ENCODE results near the gene DUSP28. TPM values are rescaled to one million over a fixed set of nuclear protein-coding genes. Genes with fewer than 3 reads are reported as not detected.
"Not testable (repeated sequence)": the region's sequence is repeated elsewhere in the genome, so short reads cannot be mapped to it uniquely, and the experiment has no call there.

The DUSP28 gene
- total RNA-seq, 6 donors from 2014 or later, result 3.2 to 30.4 (median 5.7) TPM

DNA sequence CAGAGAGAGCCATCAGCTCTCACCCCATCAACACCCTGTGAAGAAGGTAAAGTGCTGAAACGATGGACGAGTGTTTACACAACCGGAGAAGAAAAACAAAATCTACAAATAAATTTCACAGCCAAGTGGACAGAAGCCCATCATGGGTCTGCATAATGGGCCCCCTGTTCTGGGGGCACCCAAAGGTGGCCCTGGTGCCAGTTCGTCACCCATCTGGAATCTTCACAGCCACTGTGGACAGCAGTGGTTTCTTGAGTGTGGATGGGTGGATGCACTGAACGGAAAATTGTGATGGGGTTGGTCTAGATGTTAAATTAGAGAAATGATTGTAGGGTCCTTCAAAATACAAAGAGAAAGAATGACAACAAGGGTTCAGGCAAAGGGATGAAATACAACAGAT is 41.2 kb upstream of the DUSP28 start:
- no peak for TF ChIP-seq POLR2A (IDR thresholded peaks at IDR 0.05)
- TF ChIP-seq, protein P1, sequence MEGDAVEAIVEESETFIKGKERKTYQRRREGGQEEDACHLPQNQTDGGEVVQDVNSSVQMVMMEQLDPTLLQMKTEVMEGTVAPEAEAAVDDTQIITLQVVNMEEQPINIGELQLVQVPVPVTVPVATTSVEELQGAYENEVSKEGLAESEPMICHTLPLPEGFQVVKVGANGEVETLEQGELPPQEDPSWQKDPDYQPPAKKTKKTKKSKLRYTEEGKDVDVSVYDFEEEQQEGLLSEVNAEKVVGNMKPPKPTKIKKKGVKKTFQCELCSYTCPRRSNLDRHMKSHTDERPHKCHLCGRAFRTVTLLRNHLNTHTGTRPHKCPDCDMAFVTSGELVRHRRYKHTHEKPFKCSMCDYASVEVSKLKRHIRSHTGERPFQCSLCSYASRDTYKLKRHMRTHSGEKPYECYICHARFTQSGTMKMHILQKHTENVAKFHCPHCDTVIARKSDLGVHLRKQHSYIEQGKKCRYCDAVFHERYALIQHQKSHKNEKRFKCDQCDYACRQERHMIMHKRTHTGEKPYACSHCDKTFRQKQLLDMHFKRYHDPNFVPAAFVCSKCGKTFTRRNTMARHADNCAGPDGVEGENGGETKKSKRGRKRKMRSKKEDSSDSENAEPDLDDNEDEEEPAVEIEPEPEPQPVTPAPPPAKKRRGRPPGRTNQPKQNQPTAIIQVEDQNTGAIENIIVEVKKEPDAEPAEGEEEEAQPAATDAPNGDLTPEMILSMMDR (IDR thresholded peaks at IDR 0.05), result no peak
- no peak for TF ChIP-seq POLR2AphosphoS5 (IDR thresholded peaks at IDR 0.05)
- TF ChIP-seq EP300 (IDR thresholded peaks at IDR 0.05), result no peak
- 84 to 91% methylated on average over 5 of the region's 5 CpGs for WGBS, 2 donors
- no peak for ATAC-seq (ENCODE audit: low FRiP score in 2 of 2)
- Histone ChIP-seq H3K27ac (no peak overlapping the region), H3K4me3 (no peak overlapping the region), H3K9me3 (no peaks in the 10 kb centered on the region), H3K27me3 (no peaks in the 10 kb centered on the region), H3K4me1 (peaks cover 2 to 13% (median 6%) of the 10 kb centered on the region in 4 donors), H3K36me3 (peaks cover 0 to 16% (median 9%) of the 10 kb centered on the region in 4 donors)
- DNase-seq, result no peak

DNA sequence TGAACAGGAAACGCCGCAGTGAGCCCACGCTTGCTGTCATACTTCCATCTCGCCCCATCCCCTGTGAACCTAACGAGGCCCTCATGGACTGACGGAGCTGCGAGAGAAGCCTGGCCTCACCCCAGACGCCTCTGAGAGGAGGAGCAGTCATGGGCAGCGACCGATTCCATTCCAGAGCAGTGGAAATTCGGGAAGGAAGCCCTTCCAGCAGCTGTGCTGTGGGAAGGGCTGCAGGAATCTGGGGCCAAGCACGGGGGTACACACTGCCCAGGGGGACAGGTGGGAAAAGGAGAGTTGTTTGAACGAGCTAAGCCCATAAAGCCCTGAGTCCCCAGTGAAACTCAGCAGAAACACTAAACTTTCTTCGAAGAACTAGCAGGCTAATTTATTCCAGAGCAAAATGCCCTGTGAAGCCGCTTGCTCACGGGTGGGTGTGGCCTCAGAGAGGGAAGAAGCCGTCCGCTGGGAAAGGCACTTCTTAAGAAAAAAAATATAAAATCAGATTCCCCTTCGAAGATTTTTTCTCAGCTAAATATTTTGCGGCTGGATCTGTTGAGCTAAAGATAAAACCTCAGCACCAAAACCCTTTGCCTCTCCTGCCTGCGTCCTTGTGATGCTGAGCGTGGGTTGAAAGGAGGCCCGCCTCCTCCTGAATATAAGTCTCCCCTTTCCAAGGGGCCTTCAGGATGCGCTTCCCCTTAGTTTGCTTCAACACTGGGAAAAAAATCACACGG is 40.6 kb upstream of the DUSP28 start:
- WGBS, 2 donors, result 44 to 45% methylated on average over 25 of the region's 25 CpGs
- no peak for TF ChIP-seq EP300 (IDR thresholded peaks at IDR 0.05)
- no peak for TF ChIP-seq POLR2A (IDR thresholded peaks at IDR 0.05)
- no peak for TF ChIP-seq POLR2AphosphoS5 (IDR thresholded peaks at IDR 0.05)
- TF ChIP-seq, protein P1 (IDR thresholded peaks at IDR 0.05), result no peak
- ATAC-seq (ENCODE audit: low FRiP score in 2 of 2) (peak in 1 of 2 donors; percentile 56), DNase-seq (peak in 1 of 2 donors; percentile 8)
- no peaks in the 10 kb centered on the region for H3K9me3 ChIP-seq
- H3K27me3 ChIP-seq, result no peaks in the 10 kb centered on the region
- H3K4me3 ChIP-seq, result no peak overlapping the region
- no peak overlapping the region for H3K27ac ChIP-seq
- H3K4me1 ChIP-seq, result peaks cover 0 to 11% (median 4%) of the 10 kb centered on the region in 4 donors
- H3K36me3 ChIP-seq, result peaks cover 0 to 16% (median 9%) of the 10 kb centered on the region in 4 donors

DNA sequence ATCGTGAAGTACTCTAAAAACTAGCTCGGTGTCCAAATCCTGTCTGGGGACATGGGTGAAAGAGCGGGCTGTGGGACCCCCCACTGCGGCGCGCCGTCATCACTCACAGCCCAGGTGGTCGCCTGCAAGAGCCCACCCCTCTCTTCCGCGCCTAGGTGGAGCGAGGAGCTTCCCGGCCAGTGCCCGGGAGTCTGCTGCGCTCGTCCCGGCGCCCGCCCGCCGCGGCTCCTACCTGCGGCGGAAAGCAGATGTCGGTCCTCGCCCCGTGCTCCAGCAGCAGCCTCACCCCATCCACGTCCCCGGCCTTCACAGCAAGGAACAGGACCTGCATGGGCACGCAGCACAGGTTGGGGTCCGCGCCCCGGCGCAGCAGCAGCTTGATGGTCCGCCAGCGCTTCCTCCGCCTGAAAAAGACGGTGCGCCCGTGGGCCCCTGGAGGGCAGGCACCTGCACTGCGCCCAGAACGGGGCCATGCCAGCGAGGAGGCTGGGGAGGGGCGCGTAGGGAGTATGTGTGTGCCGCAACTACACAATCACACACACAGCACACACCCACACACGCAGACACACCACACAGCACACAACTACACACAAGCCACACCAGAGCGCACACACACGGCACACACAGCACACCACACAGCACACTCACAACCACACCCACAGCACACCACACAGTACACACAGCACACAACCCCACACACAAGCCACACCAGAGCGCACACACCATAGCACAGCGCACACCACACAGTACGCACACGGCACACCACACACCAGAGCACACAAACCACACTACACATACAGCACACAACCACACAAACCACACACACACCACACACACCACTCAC is 39.8 kb upstream of the DUSP28 start:
- Histone ChIP-seq H3K27ac (no peak overlapping the region), H3K27me3 (no peaks in the 10 kb centered on the region), H3K4me1 (peaks cover 0 to 11% (median 4%) of the 10 kb centered on the region in 4 donors), H3K4me3 (no peak overlapping the region), H3K9me3 (no peaks in the 10 kb centered on the region), H3K36me3 (peaks cover 0 to 21% (median 10%) of the 10 kb centered on the region in 4 donors)
- ATAC-seq (ENCODE audit: low FRiP score in 2 of 2), result peak; percentile 4 to 58
- peak in 1 of 2 donors; percentile 78 for DNase-seq
- 38 to 79% methylated on average over 10 to 48 of the region's 52 CpGs for WGBS, 2 donors
- TF ChIP-seq EP300 (IDR thresholded peaks at IDR 0.05) (no peak), POLR2A (IDR thresholded peaks at IDR 0.05) (no peak), POLR2AphosphoS5 (IDR thresholded peaks at IDR 0.05) (no peak)
- TF ChIP-seq, protein P1 (IDR thresholded peaks at IDR 0.05), result no peak

DNA sequence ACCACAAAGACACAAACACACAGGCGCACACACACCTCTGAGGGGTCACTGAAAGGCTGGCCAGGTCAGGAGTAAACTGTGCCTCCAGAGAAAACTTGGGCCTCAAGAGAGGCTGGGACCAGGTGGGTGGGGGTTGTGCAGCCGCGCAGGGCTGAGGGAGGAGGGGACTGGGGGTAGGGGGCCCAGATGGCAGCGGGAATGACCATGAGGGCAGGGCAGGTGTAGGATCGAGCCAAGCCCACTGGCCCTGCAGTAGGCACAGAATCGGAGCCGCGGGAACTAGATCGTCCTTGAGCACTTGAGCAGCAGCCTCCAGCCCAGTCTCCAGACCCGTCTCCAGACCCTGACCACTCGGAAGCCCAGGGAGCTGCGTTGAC is 39.2 kb upstream of the DUSP28 start:
- TF ChIP-seq POLR2A (IDR thresholded peaks at IDR 0.05) (no peak), POLR2AphosphoS5 (IDR thresholded peaks at IDR 0.05) (no peak), EP300 (IDR thresholded peaks at IDR 0.05) (no peak)
- TF ChIP-seq, protein P1 (IDR thresholded peaks at IDR 0.05), result no peak
- DNase-seq, result peak in 1 of 2 donors; percentile 37
- Histone ChIP-seq H3K9me3 (no peaks in the 10 kb centered on the region), H3K4me1 (peaks cover 0 to 11% (median 4%) of the 10 kb centered on the region in 4 donors), H3K36me3 (peaks cover 0 to 27% (median 11%) of the 10 kb centered on the region in 4 donors), H3K4me3 (no peak overlapping the region), H3K27me3 (no peaks in the 10 kb centered on the region), H3K27ac (no peak overlapping the region)
- 92 to 95% methylated on average over 12 of the region's 12 CpGs for WGBS, 2 donors
- ATAC-seq (ENCODE audit: low FRiP score in 2 of 2), result peak in 1 of 2 donors; percentile 5

DNA sequence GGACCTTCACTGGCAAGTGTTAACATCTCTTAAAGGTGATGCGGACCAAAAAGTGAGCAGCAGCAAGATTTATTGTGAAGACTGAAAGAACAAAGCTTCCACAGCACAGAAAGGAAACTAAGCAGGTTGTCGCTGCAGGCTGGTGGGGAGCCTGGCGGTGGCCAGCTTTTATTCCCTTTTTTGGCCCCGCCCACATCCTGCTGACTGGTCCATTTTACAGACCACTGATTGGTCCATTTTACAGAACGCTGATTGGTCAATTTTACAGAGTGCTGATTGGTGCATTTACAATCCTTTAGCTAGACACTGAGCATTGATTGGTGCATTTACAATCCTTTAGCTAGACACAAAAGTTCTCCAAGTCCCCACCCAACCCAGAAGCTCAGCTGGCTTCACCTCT is 38.3 kb upstream of the DUSP28 start:
- DNase-seq; ATAC-seq (ENCODE audit: low FRiP score in 2 of 2); H3K27me3 ChIP-seq; H3K27ac ChIP-seq; H3K4me3 ChIP-seq; H3K9me3 ChIP-seq: not testable (repeated sequence)
- WGBS, 2 donors, result 94 to 98% methylated on average over 5 of the region's 5 CpGs
- H3K4me1 ChIP-seq, result peaks cover 0 to 11% (median 4%) of the 10 kb centered on the region in 4 donors
- peaks cover 0 to 31% (median 11%) of the 10 kb centered on the region in 4 donors for H3K36me3 ChIP-seq
